AG09319 (cell line): ENCODE data around the gene PRG2.
A peak's percentile ranks its signal among the peaks of the same experiment; 100 is the strongest.

Experiments
- DNase-seq: peaks from one replicate; pipeline ENCODE4 v3.0.0-alpha.2; 2010; ENCODE audit warnings: low read depth; ENCODE audit errors: extremely low read depth
- CTCF ChIP-seq: IDR thresholded peaks from 2 replicates; pipeline ENCODE4 v1.5.1; 2011; ENCODE audit warnings: low read depth, mild to moderate bottlenecking, inconsistent platforms, low read length, moderate library complexity

PRG2 gene

GRCh38 chr11:57395905-57396623 lies 5.6 kb upstream of the PRG2 start:
- no peak for DNase-seq

GRCh38 chr11:57394203-57394965 lies 3.9 kb upstream of the PRG2 start:
- no peak for DNase-seq
- no peak for TF ChIP-seq CTCF

More at GRCh38 chr11:57395905-57396623, 5.6 kb upstream of the PRG2 start:
- TF ChIP-seq CTCF, result no peak

GRCh38 chr11:57392763-57393105 lies 2.3 kb upstream of the PRG2 start:
- DNase-seq, result no peak
- no peak for TF ChIP-seq CTCF

GRCh38 chr11:57392066-57392762 lies 1.8 kb upstream of the PRG2 start:
- DNase-seq, result no peak
- TF ChIP-seq CTCF, result no peak

GRCh38 chr11:57391539-57391938 lies 1.1 kb upstream of the PRG2 start:
- no peak for TF ChIP-seq CTCF
- no peak for DNase-seq

GRCh38 chr11:57391111-57391510 lies 661 bp upstream of the PRG2 start:
- no peak for TF ChIP-seq CTCF
- no peak for DNase-seq

GRCh38 chr11:57387289-57388030 lies 3.0 kb downstream of the PRG2 start:
- peak; percentile 4; the same call in 1 of the 2 replicates for TF ChIP-seq CTCF
- no peak for DNase-seq
